Pulmonary artery endothelial cell (primary cell): ENCODE results near the gene KCNAB1. TPM values are rescaled to one million over a fixed set of nuclear protein-coding genes. Genes with fewer than 3 reads are reported as not detected.
A peak's percentile ranks its signal among the peaks of the same experiment; 100 is the strongest.
"Not testable (repeated sequence)": the region's sequence is repeated elsewhere in the genome, so short reads cannot be mapped to it uniquely, and the experiment has no call there.

Source experiments
- DNase-seq: peaks from one replicate; pipeline ENCODE4 v3.0.0-alpha.2; 2011; ENCODE audit warnings: low read depth, low spot score
- total RNA-seq: library from RNA; depleted of rRNA; stranded (reverse); fragments of >200 nt; gene quantifications from 2 replicates; pipeline ENCODE4 v1.2.3, GENCODE V29; 2014

KCNAB1 gene
- total RNA-seq, 1 donor from 2014 or later = 0.40 TPM

DNA sequence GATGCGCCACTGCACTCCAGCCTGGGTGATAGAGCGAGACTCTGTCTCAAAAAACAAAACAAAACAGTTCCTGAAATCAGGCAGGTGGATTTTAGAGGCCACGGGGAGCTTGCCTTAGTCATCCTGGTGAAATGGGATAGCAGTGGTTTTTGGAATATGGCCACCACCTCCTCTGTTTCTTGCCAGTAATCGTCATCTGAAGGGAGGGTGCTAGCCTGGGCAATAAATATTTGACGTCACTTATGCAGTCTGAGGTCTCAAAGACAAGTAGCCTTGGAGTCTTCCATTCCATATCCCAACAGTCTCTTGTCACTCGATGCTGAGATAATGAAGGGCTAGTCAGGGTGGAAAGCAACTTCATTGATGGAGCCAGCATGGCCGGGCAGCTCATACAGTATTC, 55.2 kb downstream of the KCNAB1 start:
- DNase-seq = no peak

DNA sequence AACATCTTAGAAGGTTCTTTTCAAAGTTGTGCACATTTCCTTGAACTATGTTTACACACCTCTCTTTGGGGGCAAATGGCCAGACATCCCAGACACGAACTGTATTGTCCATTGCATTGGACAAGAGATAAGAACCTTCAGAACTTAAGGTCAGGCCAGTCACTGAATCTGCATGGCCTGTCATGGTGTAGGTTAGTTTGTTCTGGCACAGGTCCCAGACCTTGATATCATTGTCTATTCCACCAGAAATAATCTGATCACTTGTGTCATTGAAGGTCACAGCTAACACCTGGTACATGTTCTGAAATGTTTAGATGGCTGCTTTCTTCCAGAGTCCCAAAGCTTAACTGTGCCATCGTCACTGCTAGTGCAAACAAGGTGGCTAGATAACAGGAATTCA, 55.7 kb downstream of the KCNAB1 start:
- no peak for DNase-seq

DNA sequence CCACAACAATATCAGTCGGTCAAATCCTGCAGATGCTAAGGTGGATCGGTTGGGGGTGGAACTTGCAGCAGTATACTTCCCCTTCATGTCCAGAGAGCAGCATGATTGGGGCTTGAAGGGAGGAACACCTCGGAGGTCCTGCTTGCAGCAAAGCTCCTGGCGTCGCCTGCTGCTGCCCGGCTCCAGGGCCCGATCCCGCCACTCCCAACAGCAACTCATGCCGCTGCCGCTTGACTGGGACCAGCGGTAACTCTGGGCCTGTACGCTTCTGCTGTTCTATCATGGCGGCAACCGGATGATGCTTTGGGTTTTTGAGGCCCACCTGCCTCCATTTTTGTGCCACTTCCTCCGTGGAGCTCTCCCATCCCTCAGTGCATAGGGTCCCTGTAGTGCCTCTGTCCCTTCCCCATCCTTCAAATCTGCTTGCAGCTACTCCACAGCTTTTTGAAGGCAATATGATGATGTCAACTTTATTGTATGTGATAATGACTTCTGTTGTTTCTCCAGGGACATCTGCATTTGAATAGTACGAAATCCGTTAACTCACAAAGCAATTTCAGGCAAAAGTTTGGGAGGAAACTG, 56.3 kb downstream of the KCNAB1 start:
- no peak for DNase-seq

DNA sequence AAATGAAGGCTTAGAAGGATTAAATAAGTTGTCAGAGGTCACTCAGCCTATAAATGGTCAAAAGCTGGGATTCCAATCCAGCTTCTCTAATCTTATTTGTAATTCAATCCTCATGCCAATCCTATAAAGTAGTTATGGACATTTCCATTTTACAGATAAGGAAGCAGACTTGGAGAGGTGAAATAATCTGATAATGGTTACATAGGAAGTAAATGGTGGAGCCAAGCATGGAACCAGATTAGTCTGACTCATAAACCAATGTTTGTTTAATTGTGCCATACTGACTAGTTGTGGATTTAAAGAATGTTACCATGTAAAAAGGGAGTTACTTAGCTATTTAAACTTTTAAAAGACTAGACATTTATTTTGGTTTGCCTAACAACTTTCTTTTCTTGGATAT, 59.7 kb downstream of the KCNAB1 start:
- DNase-seq = no peak

DNA sequence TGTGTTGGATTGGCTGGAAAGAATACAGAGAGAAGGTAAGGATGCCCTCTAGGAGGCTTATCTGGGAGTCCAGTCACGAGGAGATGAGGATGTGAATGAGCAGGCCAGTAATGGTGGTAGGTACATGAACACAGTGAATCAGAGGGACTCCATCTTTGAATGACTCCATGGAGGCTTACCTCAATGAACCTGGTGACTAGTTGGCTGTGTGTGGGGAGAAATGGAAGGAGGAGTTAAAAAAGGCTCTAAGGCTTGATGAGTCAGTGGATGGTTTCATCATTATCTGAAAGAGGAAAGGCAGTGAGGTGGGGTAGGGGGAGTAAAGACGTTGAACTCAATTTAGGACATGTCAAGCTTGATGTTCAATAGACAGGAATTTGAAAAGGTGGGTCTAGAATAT, 61.1 kb downstream of the KCNAB1 start:
- no peak for DNase-seq

GRCh38 chr3:156183396-156183795, 63.0 kb downstream of the KCNAB1 start:
- no peak for DNase-seq

GRCh38 chr3:156184156-156184555, 63.8 kb downstream of the KCNAB1 start:
- no peak for DNase-seq

DNA sequence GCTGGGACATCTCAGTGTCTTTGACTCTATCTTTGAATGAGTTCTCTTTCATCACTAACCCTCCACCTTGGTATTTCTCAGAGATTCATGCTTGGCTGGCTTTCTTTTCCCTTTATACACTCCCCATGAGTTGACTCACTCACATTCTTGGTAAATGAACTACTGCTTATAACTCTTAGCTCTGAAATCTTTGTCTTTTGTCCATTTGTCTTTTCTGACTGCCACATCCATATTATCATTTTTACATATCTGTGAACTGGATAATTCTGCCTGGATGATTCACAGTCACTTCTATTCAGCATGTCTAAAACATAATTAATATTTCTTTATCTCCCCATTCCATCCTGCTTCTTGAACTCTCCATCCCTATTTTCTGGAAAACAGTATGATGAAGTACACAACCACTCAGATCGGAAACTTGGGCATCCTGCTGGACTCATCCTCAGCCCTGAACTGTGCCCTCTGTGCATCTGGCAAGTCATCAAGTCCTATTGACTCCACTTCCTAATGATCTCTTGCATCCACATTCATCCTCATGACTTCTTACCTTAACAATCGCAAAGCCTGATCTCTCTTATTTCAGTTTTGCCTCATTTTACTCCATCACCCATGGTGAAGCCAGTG, 66.9 kb downstream of the KCNAB1 start:
- DNase-seq = no peak

GRCh38 chr3:156188757-156189156, 68.4 kb downstream of the KCNAB1 start:
- DNase-seq = no peak

DNA sequence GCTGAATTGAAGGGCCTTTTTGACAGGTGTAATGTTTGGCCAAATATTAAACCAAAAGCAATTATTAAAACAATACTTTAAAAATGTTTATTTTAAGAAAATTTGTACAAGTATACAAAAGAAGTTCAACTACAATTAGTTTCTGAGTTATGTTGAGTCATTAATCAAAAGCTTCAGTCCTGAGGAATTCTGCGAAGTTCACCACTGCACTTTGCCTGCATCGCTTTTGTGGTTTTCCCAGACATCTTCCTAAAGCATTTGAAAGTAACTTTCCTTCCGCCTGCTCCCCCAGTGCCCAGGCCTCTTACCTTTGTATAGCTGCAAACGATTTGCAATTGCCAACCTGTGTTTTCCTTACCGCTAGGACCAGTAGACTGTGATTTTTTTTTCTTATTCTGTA, 69.5 kb downstream of the KCNAB1 start:
- DNase-seq = no peak

GRCh38 chr3:156194945-156195344, 74.6 kb downstream of the KCNAB1 start:
- not testable (repeated sequence) for DNase-seq

DNA sequence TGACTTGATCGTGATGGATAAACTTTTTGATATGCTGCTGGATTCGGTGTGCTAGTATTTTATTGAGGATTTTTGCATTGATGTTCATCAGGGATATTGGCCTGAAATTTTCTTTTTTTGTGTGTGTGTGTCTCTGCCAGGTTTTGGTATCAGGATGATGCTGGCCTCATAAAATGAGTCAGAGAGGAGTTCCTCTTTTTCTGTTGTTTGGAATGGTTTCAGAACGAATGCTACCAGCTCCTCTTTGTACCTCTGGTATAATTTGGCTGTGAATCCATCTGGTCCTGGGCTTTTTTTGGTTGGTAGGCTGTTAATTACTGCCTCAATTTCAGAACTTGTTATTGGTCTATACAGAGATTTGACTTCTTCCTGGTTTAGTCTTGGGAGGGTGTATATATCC, 76.8 kb downstream of the KCNAB1 start:
- not testable (repeated sequence) for DNase-seq

- no peak for DNase-seq
Observed at GRCh38 chr3:156201411-156202405, 81.3 kb downstream of the KCNAB1 start.

GRCh38 chr3:156206157-156206556, 85.8 kb downstream of the KCNAB1 start:
- no peak for DNase-seq

- DNase-seq = no peak
Observed at GRCh38 chr3:156207802-156208685, 87.7 kb downstream of the KCNAB1 start.

- DNase-seq = no peak
Observed at GRCh38 chr3:156209631-156210335, 89.4 kb downstream of the KCNAB1 start.

DNA sequence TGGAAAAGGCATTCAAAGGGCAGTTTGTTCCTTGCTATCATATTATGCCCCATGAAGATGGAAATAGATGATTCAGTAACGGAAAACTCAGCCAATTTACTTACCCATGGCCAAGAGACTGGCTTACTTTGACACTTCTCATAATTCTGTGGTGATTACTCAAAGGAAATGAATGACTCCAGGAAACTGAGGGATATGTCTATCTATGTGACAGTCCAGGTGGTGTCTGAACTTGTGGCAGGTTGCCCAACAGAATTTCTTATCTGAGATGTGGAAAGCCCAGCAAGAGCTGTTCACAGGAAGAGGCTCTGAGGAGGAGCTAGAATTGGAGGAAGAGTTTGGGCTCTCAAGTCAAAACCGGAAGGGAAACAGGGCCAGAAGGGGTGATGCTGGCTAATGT, 91.2 kb downstream of the KCNAB1 start:
- DNase-seq = peak; percentile 83

- no peak for DNase-seq
Observed at GRCh38 chr3:156214676-156215075, 94.3 kb downstream of the KCNAB1 start.

GRCh38 chr3:156215751-156216150, 95.4 kb downstream of the KCNAB1 start:
- no peak for DNase-seq

DNA sequence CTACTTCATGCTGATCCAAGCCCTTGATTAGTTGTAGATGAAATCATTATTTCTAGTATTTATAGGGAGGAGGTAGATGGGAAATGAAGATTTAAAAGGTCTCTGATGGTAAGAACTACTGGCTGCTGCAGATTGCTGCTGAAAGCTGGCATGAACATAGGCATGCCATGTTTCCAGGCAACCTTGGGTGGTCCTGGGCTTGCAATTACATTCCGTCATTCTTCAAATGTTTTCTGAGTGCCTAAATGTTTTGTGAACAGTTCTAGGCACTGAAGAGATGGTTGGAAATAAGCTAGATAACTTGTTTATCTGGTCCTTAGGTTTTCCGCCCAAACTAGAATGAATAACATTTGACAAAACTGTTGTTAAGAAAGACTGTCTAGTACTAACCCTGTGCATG, 95.8 kb downstream of the KCNAB1 start:
- no peak for DNase-seq

DNA sequence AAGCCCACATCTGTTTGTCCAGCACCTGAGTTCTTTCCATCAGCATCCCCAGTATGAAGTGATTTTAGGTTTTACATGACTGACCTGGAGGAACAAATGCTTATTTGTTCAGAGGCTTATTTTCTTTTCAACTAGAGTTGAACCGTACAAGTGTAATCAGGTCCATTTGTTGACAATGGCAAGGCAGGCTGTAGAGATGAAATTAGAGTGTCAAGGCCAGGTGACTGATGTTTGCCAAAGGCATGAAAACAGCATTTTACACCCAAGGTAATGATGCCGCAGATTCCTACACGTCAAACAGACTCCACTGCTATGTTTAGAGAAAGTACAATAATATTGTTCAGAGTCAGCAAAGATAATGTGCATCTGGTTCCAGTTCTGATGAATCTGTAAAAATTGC, 96.5 kb downstream of the KCNAB1 start:
- no peak for DNase-seq
